KG1 (cell line): Measurements from ENCODE around the gene THG1L.
"Not testable (repeated sequence)": the region's sequence is repeated elsewhere in the genome, so short reads cannot be mapped to it uniquely, and the experiment has no call there.

Experiments
- DNase-seq: peaks from one replicate; lab custom pipeline; 2025; lab: John Stamatoyannopoulos, UW

THG1L gene

DNA sequence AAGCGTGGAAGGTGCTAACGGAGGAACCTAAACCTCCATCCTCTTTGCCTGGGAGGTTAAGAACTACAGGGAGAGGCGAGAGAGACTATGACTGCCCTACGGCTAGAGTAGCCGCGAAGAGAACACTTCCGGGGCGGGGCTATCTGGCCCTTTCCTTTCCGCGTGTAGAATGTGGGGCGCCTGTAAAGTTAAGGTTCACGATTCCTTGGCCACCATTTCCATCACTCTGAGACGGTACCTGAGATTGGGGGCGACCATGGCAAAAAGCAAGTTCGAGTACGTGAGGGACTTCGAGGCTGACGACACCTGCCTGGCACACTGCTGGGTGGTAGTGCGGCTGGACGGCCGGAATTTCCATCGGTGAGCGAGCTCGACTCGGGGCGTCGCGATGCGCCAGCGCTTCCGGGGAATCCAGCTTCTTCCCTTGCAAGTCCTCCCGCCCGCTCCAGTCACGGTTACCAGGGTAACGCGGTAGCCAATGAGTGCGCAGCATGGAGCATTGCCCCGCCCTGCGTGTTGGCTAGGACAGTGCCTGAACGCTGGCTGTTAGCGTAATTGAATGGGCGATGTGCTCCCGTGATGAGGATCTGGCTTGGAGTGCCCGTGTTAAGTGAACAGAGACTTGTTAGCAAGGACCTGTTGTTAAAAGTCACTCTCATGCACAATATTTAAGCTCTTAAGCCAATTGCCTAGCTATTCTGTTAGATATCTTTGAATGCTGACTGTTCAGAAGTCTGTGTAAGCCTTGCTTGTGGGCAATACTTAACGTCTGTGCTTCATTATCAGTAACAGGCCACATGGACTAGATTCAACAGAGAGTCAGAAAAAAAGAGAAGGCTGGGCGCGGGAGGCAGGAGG lies at the start of gene THG1L:
Gene THG1L, plus strand, starts transcription at position 149 of the 858 bp plus-strand sequence. Its CDS starts 21 bp downstream, at position 170.
- DNase-seq, result peak; percentile 64

DNA sequence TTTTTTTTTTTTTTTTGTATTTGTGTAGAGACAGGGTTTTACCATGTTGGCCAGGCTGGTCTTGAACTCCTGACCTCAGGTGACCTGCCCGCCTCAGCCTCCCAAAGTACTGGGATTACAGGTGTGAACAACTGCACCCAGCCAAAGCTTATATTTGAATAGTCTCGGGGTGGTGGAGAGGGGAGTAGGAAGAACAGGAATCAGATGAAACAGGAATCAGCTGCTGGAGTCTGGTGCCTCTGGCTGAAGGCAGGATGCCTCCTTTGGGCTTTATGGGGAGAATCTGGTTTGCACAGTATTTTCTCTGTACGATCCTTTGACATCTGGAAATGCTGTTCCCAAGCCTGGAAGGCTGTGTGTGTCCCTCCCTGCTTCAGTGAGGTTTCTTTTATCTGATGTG lies 49.0 kb upstream of the THG1L start:
- DNase-seq, result no peak

DNA sequence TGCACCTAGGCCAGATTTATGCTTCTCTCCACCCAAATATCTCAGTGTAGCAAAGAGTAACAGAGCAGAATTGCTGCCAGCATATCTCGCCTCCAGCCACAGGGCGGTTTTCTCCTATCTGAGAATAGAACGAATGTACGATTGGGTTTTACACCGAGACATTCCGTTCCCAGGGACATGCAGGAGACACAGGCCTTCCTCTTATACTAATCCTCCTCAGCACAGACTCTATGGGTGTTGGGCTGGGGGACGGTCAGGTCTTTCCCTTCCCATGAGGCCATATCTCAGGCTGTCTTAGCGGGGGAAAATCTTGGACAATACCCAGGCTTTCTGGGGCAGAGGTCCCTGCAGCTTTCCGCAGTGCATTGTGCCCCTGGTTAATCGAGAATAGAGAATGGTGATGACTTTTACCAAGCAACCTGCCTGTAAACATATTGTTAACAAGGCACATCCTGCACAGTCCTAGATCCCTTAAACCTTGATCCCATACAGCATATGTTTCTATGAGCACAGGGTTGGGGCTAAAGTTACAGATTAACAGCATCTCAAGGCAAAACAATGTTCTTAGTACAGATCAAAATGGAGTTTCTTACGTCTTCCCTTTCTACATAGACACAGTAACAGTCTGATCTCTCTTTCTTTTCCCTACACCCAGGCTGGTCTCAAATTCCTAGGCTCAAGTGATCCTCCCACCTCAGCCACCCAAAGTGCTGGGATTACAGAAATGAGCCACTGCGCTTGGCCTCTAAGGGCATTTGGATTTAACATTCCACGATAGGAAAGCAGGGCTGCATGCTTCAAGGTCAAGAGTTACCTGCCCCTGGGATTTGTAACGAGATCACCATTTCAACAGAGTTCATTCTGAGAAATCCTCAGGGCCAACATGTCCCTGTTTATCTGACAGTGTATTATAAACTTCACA lies 44.7 kb upstream of the THG1L start:
- DNase-seq, result not testable (repeated sequence)

DNA sequence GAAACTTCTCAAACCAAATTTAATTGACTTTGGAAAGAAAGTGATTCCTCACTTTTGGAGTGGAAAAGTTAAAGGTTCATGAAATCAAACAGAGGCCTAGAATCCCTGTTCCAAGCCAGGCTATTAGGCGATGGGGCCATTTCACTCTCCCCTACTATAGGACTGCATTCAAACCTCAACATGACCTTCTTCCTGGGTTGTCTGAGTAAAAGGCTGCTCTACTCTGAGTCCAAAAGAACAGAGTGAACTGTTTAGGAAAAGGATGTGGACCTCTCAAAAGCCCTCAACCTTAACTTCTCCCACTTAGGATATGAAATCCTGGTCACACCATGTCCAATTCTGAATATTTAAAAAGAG lies 44.0 kb upstream of the THG1L start:
- no peak for DNase-seq

DNA sequence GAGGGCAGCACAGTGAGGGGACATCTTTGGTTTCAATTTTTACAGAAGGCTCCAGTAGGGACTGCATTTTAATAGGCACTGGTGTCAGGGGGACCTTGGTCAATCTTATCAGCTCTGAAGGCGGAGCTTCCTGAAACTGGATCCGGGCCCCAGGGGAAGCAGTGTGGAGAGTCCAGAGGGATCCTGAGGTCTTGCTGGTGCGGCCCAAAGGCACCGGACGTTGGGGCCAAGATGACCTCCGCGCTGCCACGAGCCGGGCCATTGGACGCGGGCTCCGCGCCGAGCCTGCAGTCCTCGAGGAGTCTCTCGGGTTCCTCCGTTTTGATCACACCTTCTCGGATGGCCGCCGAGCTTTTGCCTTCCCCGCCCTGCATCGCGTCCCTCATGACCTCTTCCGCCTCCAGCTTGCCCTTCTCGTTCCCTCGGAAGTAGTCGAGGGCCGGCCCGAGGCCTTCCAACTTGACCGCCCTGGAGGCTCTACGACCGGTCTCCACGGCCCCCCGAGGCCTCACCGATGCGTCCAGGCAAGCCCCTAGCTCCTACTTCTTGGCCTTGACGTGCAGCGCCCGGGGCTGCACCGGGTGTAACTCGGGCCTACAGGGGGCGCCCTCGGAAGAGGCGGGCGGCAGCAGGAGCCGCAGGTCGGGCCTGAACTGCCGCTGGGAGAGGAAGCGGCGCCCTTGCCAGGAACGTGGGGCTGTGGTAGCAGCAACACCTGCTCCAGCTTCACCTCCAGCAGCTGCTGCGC lies 41.1 kb upstream of the THG1L start:
- DNase-seq, result no peak

DNA sequence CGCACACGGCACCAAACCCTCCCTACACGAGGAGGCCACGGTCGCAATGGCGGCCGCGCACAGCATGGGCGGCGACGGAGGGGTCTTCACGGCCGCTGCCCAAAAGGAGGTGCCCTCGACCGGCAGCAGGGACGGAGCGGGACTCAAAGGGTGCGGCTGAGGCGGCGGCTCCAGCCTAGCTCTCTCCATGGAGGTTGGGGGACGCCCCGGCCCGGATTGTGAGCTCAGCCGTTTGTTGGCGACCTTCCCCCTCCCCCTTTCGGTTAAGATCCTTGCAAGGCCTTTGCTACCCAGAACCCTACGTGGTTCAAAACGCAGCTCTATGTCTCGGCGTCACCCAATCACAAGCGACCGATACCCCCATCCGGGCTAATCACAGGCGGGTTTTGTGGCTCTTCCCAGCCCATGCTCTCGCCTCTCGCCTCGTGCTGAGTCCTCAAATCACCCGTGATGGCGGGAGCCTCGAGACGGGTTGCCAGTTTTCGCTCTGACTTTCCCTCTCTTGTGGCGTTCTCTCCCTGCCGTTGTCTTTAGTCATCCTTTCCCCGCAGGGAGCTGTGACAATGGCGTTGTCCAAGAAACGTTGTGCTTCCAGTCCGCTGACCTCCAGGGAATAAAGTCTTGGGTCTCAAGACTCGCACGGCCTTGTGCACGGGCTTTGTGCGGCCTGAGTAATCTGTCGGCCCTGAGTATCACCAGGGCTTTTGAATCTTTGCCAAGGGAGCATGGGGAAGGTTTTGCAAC lies 40.4 kb upstream of the THG1L start:
- DNase-seq, result no peak

DNA sequence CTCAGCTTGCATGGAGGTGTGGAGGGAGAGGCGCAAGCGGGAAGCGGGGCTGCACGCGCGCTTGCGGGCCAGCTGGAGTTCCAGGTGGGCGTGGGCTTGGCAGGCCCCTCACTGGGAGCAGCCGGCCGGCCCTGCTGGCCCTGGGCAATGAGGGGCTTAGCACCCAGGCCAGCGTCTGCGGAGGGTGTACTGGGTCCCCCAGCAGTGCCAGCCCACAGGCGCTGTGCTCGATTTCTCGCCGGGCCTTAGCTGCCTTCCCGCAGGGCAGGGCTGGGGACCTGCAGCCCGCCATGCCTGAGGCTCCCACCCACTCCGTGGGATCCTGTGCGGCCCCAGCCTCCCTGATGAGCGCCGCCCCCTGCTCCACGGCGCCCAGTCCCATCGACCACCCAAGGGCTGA lies 37.4 kb upstream of the THG1L start:
- not testable (repeated sequence) for DNase-seq

DNA sequence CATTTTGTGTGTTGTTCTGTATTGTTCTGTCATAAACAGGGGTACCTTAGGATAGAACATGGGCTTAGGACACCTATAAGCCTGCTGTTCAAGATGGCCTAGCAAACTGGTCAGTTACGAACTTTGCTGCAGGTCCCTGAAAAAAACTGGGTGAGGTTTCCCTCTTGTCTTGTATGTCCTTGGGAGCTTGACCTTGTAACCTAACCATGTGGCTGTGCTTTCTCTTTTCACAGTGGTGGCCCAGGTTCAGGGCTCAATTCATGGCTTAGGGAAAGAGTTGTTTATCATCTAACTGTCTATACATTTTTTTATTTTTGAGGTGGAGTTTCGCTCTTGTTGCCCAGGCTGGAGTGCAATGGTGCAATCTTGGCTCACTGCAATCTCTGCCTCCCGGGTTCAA lies 35.1 kb upstream of the THG1L start:
- not testable (repeated sequence) for DNase-seq

DNA sequence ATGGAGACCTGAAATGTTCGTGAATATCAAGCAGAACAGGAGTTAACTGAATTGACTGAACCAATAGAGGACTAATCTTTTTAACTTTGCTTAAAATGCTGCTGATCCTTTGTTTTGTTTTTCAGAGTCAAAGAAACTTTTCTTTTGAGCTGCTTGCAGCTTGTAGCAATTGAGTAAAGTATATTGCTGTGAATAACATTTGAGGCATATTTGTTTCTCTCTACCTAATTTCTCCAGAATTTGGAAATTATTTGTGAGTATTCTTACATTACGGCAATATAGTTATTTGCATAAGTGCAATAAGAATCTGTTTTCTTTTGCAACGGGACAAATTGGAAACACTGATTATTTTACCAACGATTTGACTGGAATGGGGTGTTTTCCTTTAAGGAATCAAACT lies 32.5 kb upstream of the THG1L start:
- DNase-seq, result not testable (repeated sequence)

DNA sequence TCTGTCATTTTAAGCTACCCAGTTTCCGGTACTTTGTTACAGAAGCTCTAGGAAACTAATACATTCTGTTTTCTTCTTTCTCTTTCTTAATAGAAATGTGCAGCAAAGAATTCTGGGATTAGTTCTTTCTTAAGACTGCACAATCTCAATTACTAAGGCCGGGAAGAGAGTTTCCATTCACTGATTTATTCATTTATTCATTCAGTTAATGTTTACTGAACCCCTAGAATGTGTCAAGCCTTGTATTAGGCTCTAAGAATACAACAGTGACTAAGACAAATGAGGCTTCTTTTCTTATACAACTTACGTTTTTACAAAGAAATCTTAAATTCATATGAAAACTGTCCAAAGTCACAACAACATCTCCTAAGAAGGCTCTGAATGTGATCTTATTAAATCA lies 27.5 kb upstream of the THG1L start:
- DNase-seq, result no peak

DNA sequence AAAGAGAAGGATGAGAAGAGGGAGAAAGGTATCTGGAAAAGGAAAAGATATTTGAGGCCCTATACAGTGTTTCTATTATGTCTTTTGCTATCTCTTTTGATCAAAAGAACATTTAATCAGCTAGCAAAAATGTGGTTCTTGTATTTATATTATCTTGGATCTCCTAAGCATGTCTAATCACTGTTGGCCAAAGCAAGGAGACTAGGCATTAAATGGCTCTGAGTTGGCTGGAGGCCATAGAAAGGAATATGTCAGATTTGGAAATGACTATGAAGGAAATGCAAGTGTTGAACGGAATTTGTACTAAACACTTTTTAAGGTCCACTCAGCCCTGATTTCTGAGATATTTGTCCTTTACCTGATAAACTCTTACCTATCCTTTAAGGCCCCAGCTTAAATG lies 22.4 kb upstream of the THG1L start:
- no peak for DNase-seq

DNA sequence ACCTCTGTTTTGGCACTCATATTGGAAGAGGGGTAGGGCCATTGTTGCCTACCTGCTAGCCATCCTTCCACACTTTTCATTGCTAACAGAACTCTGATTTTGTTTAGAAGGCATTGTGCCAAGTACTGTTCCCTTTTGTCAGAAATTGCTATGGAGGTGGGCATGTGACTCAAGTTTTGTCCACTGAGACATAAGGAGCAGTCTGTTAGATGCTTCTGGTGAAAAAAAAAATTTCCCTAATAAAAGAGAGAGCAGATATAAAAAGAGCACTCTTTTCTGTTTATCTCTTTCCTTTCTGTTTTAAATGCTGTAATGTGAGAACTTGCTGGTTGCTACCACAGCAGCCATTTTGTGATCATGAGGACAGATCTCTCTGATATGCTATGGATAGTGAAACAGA lies 21.9 kb upstream of the THG1L start:
- DNase-seq, result no peak

DNA sequence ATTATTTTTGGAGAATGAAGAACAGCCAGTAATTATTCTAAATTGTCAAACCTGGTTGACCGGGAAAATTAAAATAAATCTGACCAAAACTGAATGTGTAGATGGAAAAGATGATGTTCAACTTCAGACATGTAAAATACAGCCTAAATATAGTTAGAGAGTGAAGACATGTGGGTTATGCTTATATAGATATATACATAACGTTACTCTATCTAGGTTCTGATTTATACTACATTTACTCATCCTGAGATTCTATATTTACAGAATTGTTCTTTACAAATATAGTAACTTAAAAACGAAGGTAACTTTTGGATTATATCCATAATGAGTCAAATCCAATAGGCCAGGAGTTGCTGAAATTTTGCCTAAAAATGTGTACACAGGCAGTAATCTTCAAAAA lies 20.8 kb upstream of the THG1L start:
- DNase-seq, result no peak

DNA sequence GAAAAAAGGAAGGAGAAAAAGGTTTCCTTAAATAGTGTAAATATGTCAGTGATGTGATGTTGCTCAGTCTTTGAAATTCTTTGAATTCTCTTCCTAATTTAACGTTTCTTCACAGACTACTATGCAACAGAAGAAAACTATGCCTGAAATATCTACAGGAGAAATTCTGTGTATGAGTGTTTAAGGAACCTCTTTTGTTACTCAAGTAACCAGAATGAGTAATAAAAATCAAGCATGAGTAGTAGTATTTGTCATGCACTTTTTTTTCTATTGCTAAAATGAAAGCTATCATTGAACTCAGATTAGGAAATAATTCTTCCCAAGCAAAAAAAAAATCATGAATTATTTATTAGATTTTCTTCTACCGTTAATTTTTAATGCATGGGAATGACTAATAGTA lies 20.3 kb upstream of the THG1L start:
- DNase-seq, result no peak

DNA sequence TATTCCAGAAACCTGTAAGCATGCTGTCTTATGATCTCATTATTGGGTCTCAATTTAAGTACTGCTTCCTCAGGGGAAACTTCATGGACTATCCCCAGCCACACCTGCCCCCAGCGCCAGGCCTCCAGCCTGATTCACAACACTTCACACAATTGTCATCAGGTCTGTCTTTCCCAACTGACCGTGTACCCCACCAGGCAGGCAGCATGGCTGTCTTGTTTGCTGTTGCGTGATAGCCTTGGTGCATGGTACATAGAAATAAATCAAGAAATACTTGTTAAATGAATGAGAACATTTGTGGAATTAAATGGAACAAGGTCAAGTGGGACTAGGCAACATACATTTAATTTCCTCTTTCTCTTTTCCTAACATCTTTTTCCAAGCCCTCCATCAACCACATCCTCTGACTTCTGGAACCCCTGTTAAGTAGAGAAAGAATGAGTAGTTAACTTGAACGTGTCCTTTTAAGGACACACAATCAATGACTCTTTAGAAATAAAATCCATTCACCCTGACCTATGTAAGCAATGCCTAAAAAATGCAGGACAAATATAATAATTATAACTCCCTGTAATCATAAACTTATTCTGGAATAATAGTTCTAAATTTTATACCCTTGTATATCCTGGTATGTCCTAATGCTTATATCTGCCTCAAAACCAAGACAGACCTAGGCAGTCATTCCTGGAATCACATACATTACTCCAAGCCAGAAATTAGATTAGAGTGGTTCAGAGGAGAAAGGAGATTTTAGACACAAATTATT lies 17.2 kb upstream of the THG1L start:
- DNase-seq, result no peak

DNA sequence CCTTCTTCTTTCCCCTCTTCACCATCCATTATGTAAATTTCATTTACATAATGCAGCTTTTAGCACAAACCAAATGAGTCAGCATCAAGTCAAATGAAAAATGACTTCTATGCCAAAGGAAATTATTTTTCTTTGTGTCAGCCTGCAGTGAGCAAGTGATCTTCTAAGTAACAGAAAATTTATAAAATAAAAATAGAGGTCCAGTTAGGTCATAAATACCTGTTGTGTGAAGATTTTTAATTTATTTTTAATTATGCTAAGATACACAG lies 16.7 kb upstream of the THG1L start:
- DNase-seq, result no peak

DNA sequence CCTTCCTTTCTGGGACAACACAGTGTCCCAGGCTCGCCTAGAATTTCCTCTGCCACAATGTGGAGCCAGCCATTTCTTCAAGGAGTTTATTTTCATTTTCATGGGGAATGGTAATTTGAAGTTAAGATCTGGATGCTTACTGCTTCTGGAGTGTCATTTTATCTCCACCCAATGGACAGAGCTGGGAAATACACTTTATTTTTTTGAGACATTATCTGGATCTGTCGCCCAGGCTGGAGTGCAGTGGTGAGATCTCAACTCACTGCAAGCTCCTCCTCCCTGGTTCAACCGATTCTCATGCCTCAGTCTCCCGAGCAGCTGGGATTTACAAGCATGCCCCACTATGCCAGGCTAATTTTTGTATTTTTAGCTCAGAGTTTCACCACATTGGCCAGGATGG lies 12.7 kb upstream of the THG1L start:
- no peak for DNase-seq

DNA sequence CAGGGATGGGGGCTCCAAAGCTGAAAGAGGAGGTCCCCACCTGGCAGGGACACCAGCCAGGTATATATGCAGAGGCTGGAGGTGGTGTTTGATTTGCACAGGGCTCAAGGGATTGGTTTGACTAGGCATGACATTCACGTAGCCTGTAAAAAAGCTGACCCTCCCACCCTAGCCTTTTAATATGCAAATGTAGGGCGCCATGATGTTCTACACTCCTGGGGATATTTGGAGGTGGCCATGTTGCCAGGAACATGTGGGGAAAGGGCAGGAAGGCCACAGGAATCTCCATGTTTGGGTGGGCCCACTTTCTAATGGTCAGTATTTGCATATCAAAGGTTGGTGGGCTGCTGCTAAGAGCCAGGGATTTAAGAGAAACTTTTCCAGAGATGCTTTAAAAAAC lies 12.0 kb upstream of the THG1L start:
- no peak for DNase-seq

DNA sequence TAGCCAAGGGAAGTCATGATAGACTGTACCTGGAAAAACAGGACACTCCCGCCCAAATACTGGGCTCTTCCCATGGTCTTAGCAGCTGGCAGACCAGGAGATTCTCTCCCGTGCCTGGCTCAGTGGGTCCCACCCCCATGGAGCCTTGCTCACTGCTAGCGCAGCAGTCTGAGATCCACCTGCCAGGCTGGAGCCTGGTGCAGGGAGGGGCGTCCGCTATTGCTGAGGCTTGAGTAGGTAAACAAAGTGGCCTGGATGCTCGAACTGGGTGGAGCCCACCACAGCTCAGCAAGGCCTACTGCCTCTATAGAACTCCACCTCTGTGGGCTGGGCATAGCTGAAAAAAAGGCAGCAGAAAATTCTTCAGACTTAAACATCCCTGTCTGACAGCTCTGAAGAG lies 10.1 kb upstream of the THG1L start:
- no peak for DNase-seq

DNA sequence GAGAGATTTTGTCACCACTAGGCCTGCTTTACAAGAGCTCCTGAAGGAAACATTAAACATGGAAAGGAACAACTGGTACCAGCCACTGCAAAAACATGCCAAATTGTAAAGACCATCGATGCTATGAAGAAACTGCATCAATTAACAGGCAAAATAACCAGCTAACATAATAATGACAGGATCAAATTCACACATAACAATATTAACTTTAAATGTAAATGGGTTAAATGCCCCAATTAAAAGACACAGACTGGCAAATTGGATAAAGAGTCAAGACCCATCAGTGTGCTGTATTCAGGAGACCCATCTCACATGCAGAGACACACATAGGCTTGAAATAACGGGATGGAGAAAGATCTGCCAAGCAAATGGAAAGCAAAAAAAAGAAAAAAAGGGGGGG lies 8.3 kb upstream of the THG1L start:
- DNase-seq, result not testable (repeated sequence)

DNA sequence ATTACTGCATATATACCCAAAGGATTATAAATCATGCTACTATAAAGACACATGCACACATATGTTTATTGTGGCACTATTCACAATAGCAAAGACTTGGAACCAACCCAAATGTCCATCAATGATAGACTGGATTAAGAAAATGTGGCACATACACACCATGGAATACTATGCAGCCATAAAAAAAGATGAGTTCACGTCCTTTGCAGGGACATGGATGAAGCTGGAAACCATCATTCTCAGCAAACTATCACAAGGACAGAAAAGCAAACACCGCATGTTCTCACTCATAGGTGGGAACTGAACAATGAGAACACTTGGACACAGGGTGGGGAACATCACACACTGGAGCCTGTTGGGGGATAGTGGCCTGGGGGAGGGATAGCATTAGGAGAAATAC lies 4.6 kb upstream of the THG1L start:
- not testable (repeated sequence) for DNase-seq
